Thoracic aorta (tissue), 2 donors: ENCODE data around the gene GINS2. TPM values are rescaled to one million over a fixed set of nuclear protein-coding genes. Genes with fewer than 3 reads are reported as not detected.

Experiments
- ATAC-seq: fragments of 150-250 bp; one replicate; pipeline ENCODE4 v1.8.0; 2017; ENCODE audit warnings: low read depth; ENCODE audit not compliant: insufficient number of reproducible peaks, low FRiP score
- DNase-seq: peaks from one replicate; pipeline ENCODE4 v3.0.0-alpha.2; 2020; ENCODE audit warnings: low spot score
- H3K27ac ChIP-seq, 2 donors: fragments of 200-600 bp; sonication (generic); 1 replicate in 1 of 2; 2 replicates in 1 of 2; pipeline ENCODE4 v1.5.1; 2016; ENCODE audit warnings: mild to moderate bottlenecking in 2 of 2, moderate library complexity in 2 of 2
- H3K27me3 ChIP-seq: fragments of 200-600 bp; sonication (generic); replicated peaks from 2 replicates; pipeline ENCODE4 v1.6.0; 2016; ENCODE audit warnings: mild to moderate bottlenecking; ENCODE audit not compliant: insufficient read depth
- H3K36me3 ChIP-seq: fragments of 200-600 bp; sonication (generic); one replicate; pipeline ENCODE4 v1.5.1; 2016
- H3K4me1 ChIP-seq, 2 donors: fragments of 200-600 bp; sonication (generic); 1 replicate in 1 of 2; 2 replicates in 1 of 2; pipeline versions ENCODE4 v1.5.1 to v1.6.0; 2016; ENCODE audit warnings: low read depth in 2 of 2, mild to moderate bottlenecking in 1 of 2; ENCODE audit not compliant: control insufficient read depth in 1 of 2
- H3K4me3 ChIP-seq: fragments of 200-600 bp; sonication (generic); 2 replicates; pipeline ENCODE4 v1.5.1; 2016; ENCODE audit warnings: mild to moderate bottlenecking
- H3K9me3 ChIP-seq: fragments of 200-600 bp; sonication (generic); 2 replicates; pipeline ENCODE4 v1.5.1; 2016
- CTCF ChIP-seq: fragments of 200-600 bp; sonication (generic); IDR thresholded peaks from one replicate; pipeline ENCODE4 v1.5.1; 2019; ENCODE audit warnings: antibody characterized with exemption
- total RNA-seq, 2 donors: library from RNA; depleted of rRNA; stranded (reverse); fragments of >200 nt; gene quantifications; one replicate each; pipeline versions ENCODE4 v1.1.0 to v1.2.3, GENCODE V29; 2016

Gene GINS2
- total RNA-seq, 2 donors from 2014 or later: 0.28 to 2.0 TPM

GRCh38 chr16:85697431-85697830 is 8.7 kb upstream of the GINS2 start:
- no peak for TF ChIP-seq CTCF
- H3K27me3 ChIP-seq: no peaks in the 10 kb centered on the region
- no peaks in the 10 kb centered on the region for H3K36me3 ChIP-seq
- H3K27ac ChIP-seq: no peak overlapping the region
- no peak for ATAC-seq
- H3K9me3 ChIP-seq: no peaks in the 10 kb centered on the region
- DNase-seq: no peak
- no peak overlapping the region for H3K4me3 ChIP-seq
- no peaks in the 10 kb centered on the region for H3K4me1 ChIP-seq

- Histone ChIP-seq H3K9me3 (no peaks in the 10 kb centered on the region), H3K4me3 (no peak overlapping the region), H3K36me3 (no peaks in the 10 kb centered on the region), H3K27me3 (no peaks in the 10 kb centered on the region), H3K4me1 (no peaks in the 10 kb centered on the region), H3K27ac (no peak overlapping the region)
- ATAC-seq: no peak
- DNase-seq: no peak
- no peak for TF ChIP-seq CTCF
Measured at GRCh38 chr16:85696781-85697180, 8.0 kb upstream of the GINS2 start.

GRCh38 chr16:85695196-85696128 is 6.7 kb upstream of the GINS2 start:
- no peaks in the 10 kb centered on the region for H3K4me1 ChIP-seq
- no peaks in the 10 kb centered on the region for H3K36me3 ChIP-seq
- no peak for DNase-seq
- no peak overlapping the region for H3K27ac ChIP-seq
- ATAC-seq: no peak
- TF ChIP-seq CTCF: no peak
- H3K27me3 ChIP-seq: no peaks in the 10 kb centered on the region
- no peak overlapping the region for H3K4me3 ChIP-seq
- no peaks in the 10 kb centered on the region for H3K9me3 ChIP-seq

- Histone ChIP-seq H3K4me1 (peaks cover 11 to 13% of the 10 kb centered on the region in 2 donors), H3K36me3 (no peaks in the 10 kb centered on the region), H3K9me3 (no peaks in the 10 kb centered on the region), H3K4me3 (no peak overlapping the region), H3K27ac (no peak overlapping the region), H3K27me3 (no peaks in the 10 kb centered on the region)
- DNase-seq (no peak), ATAC-seq (no peak)
- TF ChIP-seq CTCF: no peak
Measured at GRCh38 chr16:85690469-85691064, 1.8 kb upstream of the GINS2 start.

GRCh38 chr16:85689950-85690320 is 1.2 kb upstream of the GINS2 start:
- no peaks in the 10 kb centered on the region for H3K9me3 ChIP-seq
- no peaks in the 10 kb centered on the region for H3K36me3 ChIP-seq
- H3K4me1 ChIP-seq: peaks cover 11 to 13% of the 10 kb centered on the region in 2 donors
- TF ChIP-seq CTCF: no peak
- H3K27ac ChIP-seq: no peak overlapping the region
- ATAC-seq (no peak), DNase-seq (no peak)
- H3K4me3 ChIP-seq: no peak overlapping the region
- no peaks in the 10 kb centered on the region for H3K27me3 ChIP-seq
